Stomach smooth muscle (tissue), 2 donors: ENCODE measurements around the gene PSME3IP1.

Experiments used
- H3K27ac ChIP-seq: one replicate; pipeline ENCODE4 v1.7.0; 2013; ENCODE audit warnings: mild to moderate bottlenecking, low read length, inconsistent platforms
- H3K27me3 ChIP-seq, 2 donors: one replicate each; pipeline ENCODE4 v1.7.0; 2013; ENCODE audit warnings: low read length in 2 of 2; ENCODE audit not compliant: insufficient read depth in 2 of 2, control insufficient read depth in 1 of 2
- H3K36me3 ChIP-seq, 2 donors: one replicate each; pipeline ENCODE4 v1.7.0; 2013; ENCODE audit warnings: low read length in 2 of 2; ENCODE audit not compliant: control insufficient read depth in 2 of 2, insufficient read depth in 2 of 2
- H3K4me1 ChIP-seq: one replicate; pipeline ENCODE4 v1.7.0; 2013; ENCODE audit warnings: low read length; ENCODE audit not compliant: control insufficient read depth, insufficient read depth
- H3K4me3 ChIP-seq, 2 donors: one replicate each; pipeline ENCODE4 v1.7.0; 2013; ENCODE audit warnings: low read length in 2 of 2
- H3K9ac ChIP-seq, 2 donors: one replicate each; pipeline ENCODE4 v1.7.0; 2013; ENCODE audit warnings: low read length in 2 of 2, mild to moderate bottlenecking in 1 of 2
- H3K9me3 ChIP-seq, 2 donors: one replicate each; pipeline ENCODE4 v1.7.0; 2013; ENCODE audit warnings: low read length in 2 of 2; ENCODE audit not compliant: control insufficient read depth in 2 of 2
- donor health status: healthy.
- donor health status: Pancreatic carcinoma.

The PSME3IP1 gene

DNA sequence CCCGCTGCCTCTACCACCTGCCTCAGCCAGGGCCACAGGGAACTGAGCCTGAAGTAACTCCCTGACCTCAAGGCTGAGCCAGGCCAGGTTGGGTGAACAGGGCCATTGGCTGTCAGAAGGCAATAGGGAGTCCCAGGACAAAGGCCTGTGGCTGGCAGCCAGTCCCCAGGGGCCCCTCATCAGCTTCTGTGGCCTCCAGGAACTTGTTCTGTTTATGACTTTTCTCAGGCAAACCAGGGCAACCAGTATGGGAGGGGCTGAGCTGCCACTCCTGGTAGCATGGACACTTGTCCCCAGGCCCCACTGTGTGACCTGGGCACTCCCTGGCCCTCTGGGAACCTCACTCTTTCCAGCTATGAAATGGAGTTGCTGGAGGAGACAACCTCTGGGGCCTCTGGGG is 53.4 kb downstream of the PSME3IP1 start:
- Histone ChIP-seq H3K9ac (no peak overlapping the region), H3K9me3 (no peaks in the 10 kb centered on the region), H3K27ac (no peak overlapping the region), H3K4me1 (peaks cover 3% of the 10 kb centered on the region), H3K27me3 (no peaks in the 10 kb centered on the region), H3K4me3 (no peak overlapping the region), H3K36me3 (peaks cover 0 to 2% of the 10 kb centered on the region in 2 donors)

DNA sequence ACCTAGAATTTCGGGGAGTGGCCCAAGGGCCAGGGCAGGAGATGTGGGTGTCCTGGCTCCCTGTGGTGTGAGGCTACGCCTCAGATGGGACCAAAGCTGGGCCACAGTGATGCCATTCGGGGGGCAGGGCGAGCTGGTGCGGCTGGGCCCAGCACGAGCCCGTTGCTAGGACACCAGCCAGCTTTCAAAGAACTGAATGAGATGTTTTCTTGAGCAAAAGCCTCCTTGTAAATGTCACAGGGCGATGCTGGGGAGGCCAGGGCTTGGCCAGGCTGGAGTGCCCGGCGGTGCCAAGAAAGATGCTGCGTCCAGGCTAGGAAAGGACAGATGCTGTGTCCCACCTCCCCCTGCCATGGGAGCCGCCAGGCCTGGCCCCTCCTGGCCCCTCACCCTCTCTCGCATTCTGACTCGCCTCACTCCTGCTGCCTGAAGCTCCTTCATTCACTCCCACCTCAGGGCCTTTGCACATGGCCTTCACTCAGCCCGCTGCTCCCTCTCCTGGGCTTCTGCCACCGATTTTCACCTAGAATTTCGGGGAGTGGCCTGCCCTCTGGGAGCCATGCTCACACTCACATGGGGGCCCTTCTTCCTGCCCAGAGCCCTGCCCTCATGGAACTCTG is 54.4 kb downstream of the PSME3IP1 start:
- Histone ChIP-seq H3K4me3 (no peak overlapping the region), H3K36me3 (no peaks in the 10 kb centered on the region), H3K27ac (no peak overlapping the region), H3K9ac (no peak overlapping the region), H3K9me3 (no peaks in the 10 kb centered on the region), H3K4me1 (peaks cover 3% of the 10 kb centered on the region), H3K27me3 (no peaks in the 10 kb centered on the region)

DNA sequence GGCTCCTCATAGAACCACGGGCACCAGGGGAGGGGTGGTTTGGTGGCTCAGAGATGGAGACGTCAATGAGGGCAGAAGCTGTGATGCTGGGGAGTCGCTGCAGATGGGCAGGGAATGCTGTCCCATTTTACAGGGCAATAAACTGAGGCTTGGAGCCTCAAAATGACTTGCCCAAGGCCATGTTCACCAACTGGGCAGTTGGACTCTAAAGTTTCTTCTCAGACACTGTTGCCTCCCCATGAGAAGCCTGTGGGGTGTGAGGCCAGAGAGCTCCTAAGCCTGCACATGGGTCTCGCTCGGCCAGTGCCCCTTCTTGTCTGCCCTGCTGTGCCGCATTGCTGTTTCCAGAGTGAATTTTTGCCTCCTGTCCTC is 54.9 kb downstream of the PSME3IP1 start:
- H3K4me1 ChIP-seq, result peaks cover 3% of the 10 kb centered on the region
- no peak overlapping the region for H3K9ac ChIP-seq
- no peaks in the 10 kb centered on the region for H3K9me3 ChIP-seq
- no peak overlapping the region for H3K4me3 ChIP-seq
- H3K27me3 ChIP-seq, result no peaks in the 10 kb centered on the region
- no peaks in the 10 kb centered on the region for H3K36me3 ChIP-seq
- no peak overlapping the region for H3K27ac ChIP-seq

DNA sequence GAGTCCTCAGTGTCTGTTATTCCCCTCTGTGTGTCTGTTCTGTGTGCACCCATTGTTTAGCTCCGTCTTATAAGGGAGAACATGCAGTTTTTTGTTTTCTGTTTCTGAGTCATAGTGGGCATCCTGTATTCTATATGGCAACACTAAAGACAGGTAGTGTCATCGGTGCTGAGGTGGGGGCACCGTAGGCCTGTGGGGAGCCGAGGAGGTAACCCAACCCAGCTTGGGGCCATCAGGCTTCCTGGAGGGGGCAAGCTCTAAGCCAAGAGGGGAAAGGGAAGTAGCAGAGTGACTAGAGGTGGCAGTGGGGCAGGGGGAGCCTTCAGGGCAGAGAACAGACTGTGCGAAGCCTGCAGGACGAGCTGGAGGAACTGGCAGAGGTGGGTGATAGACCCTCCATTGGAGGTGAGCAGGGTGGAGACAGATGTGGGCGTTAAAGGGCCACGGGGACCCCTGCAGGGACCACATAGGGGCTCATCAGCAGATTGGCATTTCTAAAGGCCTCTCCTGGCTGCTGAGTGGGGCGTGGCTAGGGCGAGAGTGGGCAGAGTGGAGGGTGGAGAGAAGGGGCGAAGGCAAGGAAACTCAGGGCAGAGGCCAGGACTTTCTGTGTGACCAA is 57.0 kb downstream of the PSME3IP1 start:
- H3K9me3 ChIP-seq, result no peaks in the 10 kb centered on the region
- H3K27me3 ChIP-seq, result no peaks in the 10 kb centered on the region
- H3K9ac ChIP-seq, result no peak overlapping the region
- peaks cover 0 to 2% of the 10 kb centered on the region in 2 donors for H3K36me3 ChIP-seq
- no peak overlapping the region for H3K4me3 ChIP-seq
- no peak overlapping the region for H3K27ac ChIP-seq
- H3K4me1 ChIP-seq, result no peaks in the 10 kb centered on the region

DNA sequence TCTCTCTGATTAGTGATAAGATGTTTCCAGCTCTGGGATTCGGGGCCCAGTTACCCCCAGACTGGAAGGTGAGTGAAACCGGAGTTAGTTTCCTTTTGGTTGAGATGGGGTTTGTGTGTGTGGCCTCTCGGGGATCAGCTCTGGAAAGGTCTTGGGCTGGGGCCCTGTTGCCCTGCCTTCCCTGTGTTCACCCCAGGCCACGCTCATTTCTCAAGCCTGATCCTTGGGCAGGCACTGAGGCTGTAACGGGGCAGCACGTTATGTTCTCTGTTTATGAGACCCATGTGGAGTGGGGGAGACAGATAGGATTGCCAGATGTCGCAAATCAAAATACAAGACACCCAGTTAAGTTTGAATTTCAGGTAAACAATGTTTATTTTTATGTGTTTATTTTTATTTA is 58.0 kb downstream of the PSME3IP1 start:
- Histone ChIP-seq H3K27ac (no peak overlapping the region), H3K27me3 (no peaks in the 10 kb centered on the region), H3K9me3 (no peaks in the 10 kb centered on the region), H3K4me1 (no peaks in the 10 kb centered on the region), H3K36me3 (peaks cover 0 to 4% of the 10 kb centered on the region in 2 donors), H3K9ac (no peak overlapping the region), H3K4me3 (no peak overlapping the region)

DNA sequence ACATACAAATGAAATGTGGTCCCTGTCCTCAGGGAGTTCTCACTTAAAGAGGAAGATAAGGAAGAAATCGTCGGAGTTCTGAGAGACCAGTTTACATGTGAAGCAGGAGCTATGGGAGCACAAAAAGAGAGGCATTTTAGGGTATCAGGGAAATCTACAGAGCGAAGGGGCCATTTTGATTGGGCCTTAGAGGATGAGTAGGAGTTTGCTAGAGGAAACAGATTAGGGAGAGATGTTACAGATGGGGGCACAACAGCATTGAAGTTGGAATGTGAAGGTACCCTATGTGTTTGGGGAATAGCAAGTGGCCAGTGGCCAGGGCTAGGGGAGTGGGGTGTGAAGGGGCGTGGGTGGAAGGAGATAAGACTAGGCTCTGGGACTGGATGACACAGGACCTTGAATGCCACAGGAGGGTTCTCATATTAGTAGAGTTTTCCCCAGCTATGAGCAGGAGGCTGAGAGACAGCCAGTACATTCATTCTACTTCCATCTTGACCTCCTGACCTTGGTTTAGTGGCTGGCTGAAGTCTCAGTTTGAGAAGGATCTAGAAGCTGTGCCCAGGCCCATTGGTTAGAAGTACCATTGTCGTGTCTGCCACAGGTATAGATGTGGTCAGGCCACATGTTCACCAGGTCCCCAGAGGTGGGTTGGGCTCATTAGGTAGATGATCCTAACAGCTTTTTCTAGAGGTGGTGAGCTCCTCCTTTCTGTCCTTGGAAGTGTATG is 58.6 kb downstream of the PSME3IP1 start:
- H3K36me3 ChIP-seq, result peaks cover 0 to 4% of the 10 kb centered on the region in 2 donors

DNA sequence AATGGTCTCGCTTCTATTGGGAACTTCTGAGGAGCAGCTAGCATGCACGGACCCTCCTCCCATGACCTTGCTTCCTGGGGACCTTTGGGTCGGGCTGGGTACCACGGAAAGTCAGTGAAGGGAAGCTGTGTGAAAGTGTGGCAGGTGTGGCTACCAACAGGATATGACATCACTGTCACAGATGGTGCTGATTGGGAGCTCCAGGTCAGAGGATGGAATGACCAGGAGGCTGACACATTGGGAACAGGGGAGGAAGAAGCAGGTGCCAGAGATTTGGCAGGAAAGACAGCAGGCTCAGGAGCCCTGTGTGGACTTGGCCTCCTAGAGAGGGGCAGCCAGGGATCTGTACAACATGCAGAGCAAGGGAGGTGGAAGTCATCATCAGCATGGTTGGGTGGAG is 59.4 kb downstream of the PSME3IP1 start:
- Histone ChIP-seq H3K36me3 (peaks cover 0 to 10% of the 10 kb centered on the region in 2 donors), H3K9ac (no peak overlapping the region), H3K27me3 (no peaks in the 10 kb centered on the region), H3K4me3 (no peak overlapping the region), H3K9me3 (no peaks in the 10 kb centered on the region), H3K4me1 (no peaks in the 10 kb centered on the region), H3K27ac (no peak overlapping the region)

More for the DNA sequence above, 58.6 kb downstream of the PSME3IP1 start:
- Histone ChIP-seq H3K27me3 (no peaks in the 10 kb centered on the region), H3K9ac (no peak overlapping the region), H3K9me3 (no peaks in the 10 kb centered on the region), H3K27ac (no peak overlapping the region), H3K4me1 (no peaks in the 10 kb centered on the region), H3K4me3 (no peak overlapping the region)

DNA sequence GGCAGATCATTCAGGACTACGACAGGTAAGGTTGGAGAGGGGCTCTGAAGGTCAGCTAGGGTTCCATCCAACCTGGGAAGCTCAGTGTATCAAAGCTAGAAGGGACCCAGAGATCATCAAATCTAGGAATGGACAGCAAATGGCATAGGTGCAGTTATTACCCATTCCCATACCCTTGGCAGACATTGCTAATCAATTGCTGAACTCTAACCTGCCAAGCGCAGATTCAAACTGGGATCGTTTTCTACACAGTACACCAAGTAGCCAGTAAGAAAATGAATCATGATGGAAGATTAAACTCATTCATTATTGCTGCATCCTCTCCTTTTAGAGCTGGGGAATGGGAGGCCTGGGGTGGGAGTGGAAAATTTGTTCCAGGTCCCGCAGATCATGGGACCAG is 59.9 kb downstream of the PSME3IP1 start:
- Histone ChIP-seq H3K4me3 (no peak overlapping the region), H3K9ac (no peak overlapping the region), H3K27me3 (no peaks in the 10 kb centered on the region), H3K27ac (no peak overlapping the region), H3K9me3 (no peaks in the 10 kb centered on the region), H3K4me1 (no peaks in the 10 kb centered on the region), H3K36me3 (peaks cover 0 to 12% of the 10 kb centered on the region in 2 donors)

DNA sequence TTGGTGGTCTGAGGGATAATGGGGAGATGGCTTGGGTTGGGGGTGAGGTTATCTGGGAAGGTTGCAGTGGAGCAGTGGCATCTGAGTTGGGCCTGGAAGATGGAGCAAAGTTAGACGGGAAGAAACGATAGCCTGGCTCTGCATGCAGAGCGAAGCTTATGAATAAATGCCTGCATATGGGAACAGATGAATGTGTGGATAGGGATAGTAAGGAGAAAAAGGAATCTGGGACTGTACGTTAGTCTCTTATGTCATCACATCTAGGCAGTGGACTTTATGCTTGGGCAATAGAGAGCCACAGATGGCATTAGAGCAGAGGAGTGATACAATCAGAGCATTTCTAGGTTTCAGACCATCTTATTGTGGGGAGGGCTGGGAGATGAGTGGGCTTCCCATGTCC is 60.5 kb downstream of the PSME3IP1 start:
- Histone ChIP-seq H3K27me3 (no peaks in the 10 kb centered on the region), H3K9ac (no peak overlapping the region), H3K4me1 (no peaks in the 10 kb centered on the region), H3K4me3 (no peak overlapping the region), H3K36me3 (peaks cover 0 to 14% of the 10 kb centered on the region in 2 donors), H3K9me3 (no peaks in the 10 kb centered on the region), H3K27ac (no peak overlapping the region)

DNA sequence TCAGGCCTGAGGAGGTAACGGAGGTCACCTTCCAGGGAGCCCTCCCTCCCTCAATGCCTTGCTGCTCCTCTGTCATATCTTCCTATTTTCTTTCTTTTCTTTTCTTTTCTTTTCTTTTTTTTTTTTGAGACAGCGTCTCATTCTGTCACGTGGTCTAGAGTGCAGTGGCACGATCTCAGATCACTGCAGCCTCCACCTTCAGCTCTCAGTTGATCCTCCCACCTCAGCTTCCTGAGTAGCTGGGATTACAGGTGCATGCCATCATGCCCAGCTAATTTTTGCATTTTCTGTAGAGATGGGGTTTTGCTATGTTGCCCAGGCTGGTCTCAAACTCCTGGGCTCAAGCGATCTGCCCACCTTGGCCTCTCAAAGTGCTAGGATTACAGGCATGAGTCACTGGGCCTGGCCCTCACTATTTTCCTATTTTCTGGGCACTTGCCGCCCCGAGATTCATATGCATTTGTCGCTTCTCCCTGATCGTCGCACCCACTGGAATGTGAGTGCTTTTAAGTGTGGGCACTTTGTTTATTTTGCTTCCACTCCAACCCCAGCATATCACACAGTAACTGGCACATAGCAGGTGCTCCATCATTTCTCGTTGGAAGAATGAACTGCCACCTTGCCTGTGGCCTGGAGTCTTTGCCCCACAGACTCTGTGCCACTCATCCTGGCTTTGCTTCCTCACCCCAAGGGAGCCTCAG is 61.7 kb downstream of the PSME3IP1 start:
- Histone ChIP-seq H3K9me3 (no peaks in the 10 kb centered on the region), H3K27me3 (no peaks in the 10 kb centered on the region), H3K27ac (no peak overlapping the region), H3K4me1 (no peaks in the 10 kb centered on the region), H3K4me3 (no peak overlapping the region), H3K36me3 (peaks cover 0 to 16% of the 10 kb centered on the region in 2 donors), H3K9ac (no peak overlapping the region)
